Coronary artery (tissue), 2 donors: ENCODE results near the gene CANT1.

Source experiments
- DNase-seq: peaks from one replicate; pipeline ENCODE4 v3.0.0-alpha.2; 2017; ENCODE audit warnings: low spot score
- H3K27ac ChIP-seq, 2 donors: fragments of 200-600 bp; sonication (generic); one replicate each; pipeline ENCODE4 v1.5.1; 2016 to 2019
- H3K4me3 ChIP-seq: fragments of 200-600 bp; sonication (generic); 2 replicates; pipeline ENCODE4 v1.5.1; 2016; ENCODE audit warnings: mild to moderate bottlenecking, moderate library complexity
- CTCF ChIP-seq: fragments of 200-600 bp; sonication (generic); IDR thresholded peaks from one replicate; pipeline ENCODE4 v1.5.1; 2019; ENCODE audit warnings: antibody characterized with exemption

Gene CANT1

GRCh38 chr17:78958641-78959127 lies 50.9 kb downstream of the CANT1 start:
- TF ChIP-seq CTCF, result no peak
- no peak for DNase-seq
- Histone ChIP-seq H3K27ac (no peak overlapping the region), H3K4me3 (no peak overlapping the region)

- Histone ChIP-seq H3K27ac (no peak overlapping the region), H3K4me3 (no peak overlapping the region)
- TF ChIP-seq CTCF, result no peak
- DNase-seq, result no peak
These were observed 52.4 kb downstream of the CANT1 start for GRCh38 chr17:78957128-78957527.

- H3K4me3 ChIP-seq, result no peak overlapping the region
- H3K27ac ChIP-seq, result no peak overlapping the region
- no peak for TF ChIP-seq CTCF
- DNase-seq, result no peak
These were observed 53.3 kb downstream of the CANT1 start for GRCh38 chr17:78956254-78956653.

- no peak overlapping the region for H3K27ac ChIP-seq
- DNase-seq, result no peak
- TF ChIP-seq CTCF, result no peak
- no peak overlapping the region for H3K4me3 ChIP-seq
These were observed 54.9 kb downstream of the CANT1 start for GRCh38 chr17:78954684-78955083.

- no peak for TF ChIP-seq CTCF
- Histone ChIP-seq H3K27ac (no peak overlapping the region), H3K4me3 (no peak overlapping the region)
- DNase-seq, result no peak
These were observed 55.9 kb downstream of the CANT1 start for GRCh38 chr17:78953356-78954350.

GRCh38 chr17:78952706-78953105 lies 56.9 kb downstream of the CANT1 start:
- Histone ChIP-seq H3K4me3 (no peak overlapping the region), H3K27ac (no peak overlapping the region)
- DNase-seq, result no peak
- TF ChIP-seq CTCF, result no peak
